ENCODE data around the gene ZNF609. TPM values are rescaled to one million over a fixed set of nuclear protein-coding genes. Genes with fewer than 3 reads are reported as not detected.
A peak's percentile ranks its signal among the peaks of the same experiment; 100 is the strongest.

The ZNF609 gene
- total RNA-seq, 1 donor, result 41.5 TPM

DNA sequence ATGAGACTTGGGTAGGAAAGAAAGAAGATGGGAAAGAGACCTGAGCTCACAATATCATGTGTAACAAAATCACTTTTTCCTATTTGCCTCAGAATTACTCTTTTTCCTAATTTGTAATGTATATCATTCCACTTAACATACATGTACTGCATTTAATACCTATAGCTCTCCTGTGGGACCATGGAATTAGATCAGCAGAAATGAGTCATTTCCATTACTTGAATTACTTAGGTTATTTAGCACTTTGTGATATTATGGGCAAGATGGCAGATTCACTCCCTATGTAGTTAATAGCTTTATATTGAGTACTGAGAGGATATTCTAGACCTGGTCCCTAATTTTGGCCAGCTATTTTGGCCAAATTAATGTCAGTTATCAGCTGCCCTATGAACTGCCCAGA lies 70.5 kb downstream of the ZNF609 start:
- DNase-seq (ENCODE audit: low read depth in 2 of 3, low spot score in 2 of 3), result no peak

DNA sequence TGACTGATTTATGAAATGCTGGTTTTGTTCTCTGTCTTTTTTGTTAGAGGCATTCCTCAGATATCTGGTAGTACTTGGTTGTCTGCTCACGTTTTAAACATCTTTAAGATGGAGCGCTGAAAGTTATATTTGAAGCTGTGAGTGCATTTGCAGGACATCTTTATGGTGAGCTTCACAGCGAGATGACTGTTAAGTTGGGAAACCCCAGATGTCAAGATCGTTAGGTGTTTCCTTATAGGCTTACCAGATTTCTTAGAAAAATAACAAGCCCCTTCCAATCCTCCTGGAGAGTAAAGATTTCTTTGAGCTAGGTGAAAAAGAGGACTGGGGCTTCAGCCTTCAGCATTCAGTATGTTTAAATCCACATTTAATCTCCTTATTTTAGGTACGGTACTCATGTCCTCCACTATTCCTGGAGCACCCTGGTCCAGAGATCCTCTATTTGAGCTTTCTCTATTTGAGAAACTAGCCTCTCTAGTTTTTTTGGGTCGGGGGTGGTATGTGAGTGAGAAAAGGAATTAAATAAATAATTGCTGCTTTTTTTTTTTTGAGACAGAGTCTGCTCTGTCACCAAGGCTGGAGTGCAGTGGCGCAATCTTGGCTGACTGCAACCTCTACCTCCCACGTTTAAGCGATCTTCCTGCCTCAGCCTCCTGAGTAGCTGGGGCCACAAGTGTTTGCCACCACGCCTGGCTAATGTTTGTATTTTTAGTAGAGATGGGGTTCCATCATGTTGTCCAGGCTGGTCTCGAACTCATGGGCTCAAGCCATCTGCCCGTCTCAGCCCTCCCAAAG lies 72.3 kb downstream of the ZNF609 start:
- no peak for DNase-seq (ENCODE audit: low read depth in 2 of 3, low spot score in 2 of 3)

GRCh38 chr15:64535460-64536243 lies 75.3 kb downstream of the ZNF609 start:
- no peak for DNase-seq (ENCODE audit: low read depth in 2 of 3, low spot score in 2 of 3)

GRCh38 chr15:64536244-64536836 lies 76.0 kb downstream of the ZNF609 start:
- peak in 1 of 3 donors; percentile 34 for DNase-seq (ENCODE audit: low read depth in 2 of 3, low spot score in 2 of 3)

DNA sequence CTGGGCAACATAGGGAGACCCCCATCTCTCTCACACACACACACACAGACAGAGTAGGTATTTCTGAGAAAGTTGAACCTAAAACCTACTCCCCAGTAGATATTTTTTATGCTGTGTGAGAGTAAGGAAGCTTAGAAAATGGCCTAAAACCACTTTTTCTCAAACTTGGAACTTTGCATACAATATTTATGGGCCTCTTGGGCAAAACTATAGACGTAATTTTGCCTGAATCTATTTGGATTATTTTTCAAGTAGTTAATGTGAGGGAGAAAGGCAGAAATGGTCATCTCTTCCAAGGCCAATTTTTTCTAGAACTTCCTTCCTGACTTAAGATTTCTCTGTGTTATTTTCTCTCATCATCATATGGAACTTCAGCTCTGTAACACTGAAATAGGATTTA lies 81.7 kb downstream of the ZNF609 start:
- DNase-seq (ENCODE audit: low read depth in 2 of 3, low spot score in 2 of 3), result no peak

- peak in 1 of 3 donors; percentile 31 for DNase-seq (ENCODE audit: low read depth in 2 of 3, low spot score in 2 of 3)
Observed at GRCh38 chr15:64544450-64544849, 84.1 kb downstream of the ZNF609 start.

GRCh38 chr15:64547275-64547674 lies 86.9 kb downstream of the ZNF609 start:
- DNase-seq (ENCODE audit: low read depth in 2 of 3, low spot score in 2 of 3), result no peak

DNA sequence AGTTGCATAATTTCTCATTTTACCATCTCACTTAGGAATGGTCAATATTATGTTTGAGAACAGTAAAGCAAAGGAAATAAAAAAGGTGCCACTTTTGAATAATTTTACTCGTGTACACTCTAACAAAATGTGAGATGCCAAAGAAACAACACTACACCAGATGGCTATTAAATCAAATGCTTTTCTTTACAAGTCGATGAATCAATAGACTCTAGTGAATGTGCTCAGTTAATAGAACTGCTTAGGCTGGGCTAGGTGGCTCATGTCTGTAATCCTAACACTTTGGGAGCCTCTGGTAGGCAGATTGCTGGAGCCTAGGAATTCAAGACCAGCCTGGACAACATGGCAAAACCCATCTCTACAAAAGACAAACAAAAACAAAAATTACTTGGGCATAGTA lies 87.9 kb downstream of the ZNF609 start:
- no peak for DNase-seq (ENCODE audit: low read depth in 2 of 3, low spot score in 2 of 3)

- DNase-seq (ENCODE audit: low read depth in 2 of 3, low spot score in 2 of 3), result no peak
Observed at GRCh38 chr15:64549860-64550259, 89.5 kb downstream of the ZNF609 start.

DNA sequence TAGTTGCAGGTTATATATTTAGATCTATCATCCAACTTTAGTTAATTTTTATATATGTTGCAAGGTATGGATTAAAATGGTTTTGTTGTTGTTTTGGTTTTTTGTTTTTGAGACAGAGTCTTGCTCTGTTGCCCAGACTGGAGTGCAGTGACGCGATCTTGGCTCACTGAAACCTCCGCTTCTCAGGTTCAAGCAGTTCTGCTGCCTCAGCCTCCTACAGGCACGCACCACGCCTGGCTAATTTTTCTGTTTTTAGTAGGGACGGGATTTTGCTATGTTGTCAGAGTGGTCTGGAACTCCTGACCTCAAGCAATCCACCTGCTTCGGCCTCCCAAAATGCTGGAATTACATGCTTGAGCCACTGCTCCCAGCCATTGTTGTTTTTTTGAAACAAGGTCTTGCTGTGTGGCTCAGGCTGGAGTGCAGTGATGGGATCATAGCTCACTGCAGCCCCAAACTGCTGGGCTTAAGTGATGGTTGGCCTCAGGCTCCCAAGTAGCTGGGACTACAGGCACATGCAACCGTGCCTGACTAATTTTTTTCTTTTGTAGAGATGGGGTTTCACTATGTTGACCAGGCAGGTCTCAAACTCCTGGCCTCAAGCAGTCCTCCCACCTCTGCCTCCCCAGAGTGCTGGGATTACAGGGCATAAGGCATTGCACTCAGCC lies 92.0 kb downstream of the ZNF609 start:
- no peak for DNase-seq (ENCODE audit: low read depth in 2 of 3, low spot score in 2 of 3)

- no peak for DNase-seq (ENCODE audit: low read depth in 2 of 3, low spot score in 2 of 3)
Observed at GRCh38 chr15:64558460-64559179, 98.2 kb downstream of the ZNF609 start.

DNA sequence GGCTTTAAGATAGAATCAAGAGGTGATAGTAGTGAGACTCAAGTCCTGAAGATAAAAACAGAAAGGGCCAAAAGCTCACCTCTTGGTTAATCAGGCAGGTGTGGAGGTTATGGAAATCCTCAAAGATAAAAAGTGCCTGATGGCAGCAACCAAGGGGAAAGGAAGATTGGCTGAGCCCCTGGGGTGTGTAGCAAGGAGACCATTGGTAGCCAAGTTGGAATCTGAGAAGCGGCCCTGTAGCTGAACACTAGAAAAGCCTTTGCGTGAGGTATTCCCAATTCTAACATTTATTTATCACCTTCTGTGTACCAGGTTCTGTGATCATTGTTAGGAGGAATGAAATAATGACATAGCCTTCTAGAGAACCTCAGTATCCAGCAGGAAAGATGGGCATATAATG lies 98.9 kb downstream of the ZNF609 start:
- DNase-seq (ENCODE audit: low read depth in 2 of 3, low spot score in 2 of 3), result no peak

DNA sequence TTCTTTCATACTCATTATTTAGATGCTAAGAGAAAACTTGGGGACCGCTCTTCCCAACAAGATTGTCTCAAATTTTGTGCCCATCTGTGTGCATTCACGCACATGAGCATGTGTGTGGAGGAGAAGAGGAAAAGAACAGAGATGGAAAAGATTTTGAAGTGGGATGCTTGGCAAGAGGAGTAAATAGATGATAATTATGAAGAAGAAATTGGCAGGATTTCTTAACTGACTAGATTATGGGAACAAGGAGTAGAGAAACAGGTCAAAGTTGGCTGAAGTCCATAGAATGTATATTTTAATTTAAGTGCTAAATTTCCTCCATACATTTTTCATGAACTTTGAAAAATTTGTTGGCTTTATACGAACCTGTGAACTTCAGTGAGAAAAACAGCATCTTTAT lies 100.1 kb downstream of the ZNF609 start:
- no peak for DNase-seq (ENCODE audit: low read depth in 2 of 3, low spot score in 2 of 3)

- no peak for DNase-seq (ENCODE audit: low read depth in 2 of 3, low spot score in 2 of 3)
Observed at GRCh38 chr15:64560998-64561397, 100.6 kb downstream of the ZNF609 start.

DNA sequence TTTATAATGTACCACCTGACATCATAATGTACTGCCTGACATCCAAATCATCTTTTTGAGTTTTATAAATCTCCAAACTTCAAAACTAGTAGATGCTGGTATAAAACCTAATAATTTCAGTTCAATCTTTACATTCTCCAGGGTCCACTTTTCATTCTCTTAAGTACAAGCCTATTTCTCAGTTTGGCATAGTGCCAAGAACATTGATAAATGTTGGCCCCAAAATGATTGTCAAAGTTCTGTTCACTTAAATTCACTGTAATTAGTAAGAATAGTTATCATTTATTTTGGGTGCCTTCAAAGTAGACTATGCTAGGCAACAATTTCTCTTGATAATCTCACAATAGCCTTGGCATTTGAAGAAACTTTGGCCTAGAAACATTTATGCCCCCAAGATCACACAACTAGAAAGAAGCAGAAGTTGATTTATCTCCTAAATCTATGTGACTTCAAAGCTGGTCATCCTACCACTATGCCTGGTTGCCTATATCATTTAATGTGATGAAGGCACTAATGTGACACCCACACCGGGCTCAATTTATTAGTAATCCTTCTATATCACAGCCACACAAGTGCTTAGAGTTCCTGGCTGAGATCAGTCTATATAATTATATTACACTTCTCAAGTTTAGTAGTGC lies 101.7 kb downstream of the ZNF609 start:
- DNase-seq (ENCODE audit: low read depth in 2 of 3, low spot score in 2 of 3), result peak in 1 of 3 donors; percentile 45

DNA sequence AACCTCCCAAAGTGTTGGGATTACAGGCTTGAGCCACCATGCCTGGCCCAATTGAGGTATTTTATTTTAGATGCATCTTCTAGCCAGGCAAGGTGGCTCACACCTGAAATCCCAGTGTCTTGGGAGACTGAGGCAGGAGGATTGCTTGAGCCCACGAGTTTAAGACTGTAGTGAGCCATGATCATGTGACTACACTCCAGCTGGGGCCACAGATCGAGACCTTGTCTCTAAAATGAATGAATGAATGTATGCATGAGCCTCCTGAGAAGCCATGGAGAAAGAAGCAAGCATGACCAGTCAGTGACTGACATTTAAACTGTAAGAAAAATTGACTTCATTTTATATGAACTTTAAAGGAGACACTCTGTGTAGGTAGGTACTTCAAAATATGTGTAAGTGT lies 105.7 kb downstream of the ZNF609 start:
- DNase-seq (ENCODE audit: low read depth in 2 of 3, low spot score in 2 of 3), result no peak

DNA sequence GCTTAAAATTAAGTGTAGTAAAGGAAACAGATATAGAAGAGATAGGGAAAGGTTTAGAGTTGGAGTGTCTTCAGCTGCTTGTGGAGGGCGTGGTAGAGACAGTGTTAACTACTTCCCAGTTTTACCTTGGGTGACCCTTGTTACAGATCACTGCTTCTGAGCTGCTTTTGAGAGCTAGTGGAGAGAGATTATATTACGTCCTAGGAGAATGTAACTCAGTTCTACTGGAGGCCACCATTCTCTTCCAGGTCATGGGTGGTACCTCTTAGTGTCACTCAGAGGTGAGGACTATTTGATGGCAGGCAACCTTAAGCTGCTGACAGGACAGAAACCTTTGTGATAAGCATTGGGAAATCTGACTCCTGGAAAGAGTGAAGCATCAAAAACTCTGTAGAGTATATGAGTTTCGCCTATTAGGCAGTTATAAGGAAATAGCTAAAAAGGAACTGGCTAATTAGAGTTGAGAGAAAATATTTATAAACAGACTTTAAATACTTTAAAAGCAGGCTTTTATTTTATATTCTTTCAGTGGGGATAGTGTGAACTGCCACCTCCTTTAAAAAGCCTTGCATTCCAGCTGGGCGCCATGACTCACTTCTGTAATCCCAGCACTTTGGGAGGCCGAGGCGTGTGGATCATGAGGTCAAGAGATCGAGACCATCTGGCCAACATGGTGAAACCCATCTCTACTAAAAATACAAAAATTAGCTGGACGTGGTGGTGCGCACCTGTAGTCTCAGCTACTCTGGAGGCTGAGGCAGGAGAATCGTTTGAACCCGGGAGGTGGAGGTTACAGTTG lies 106.5 kb downstream of the ZNF609 start:
- DNase-seq (ENCODE audit: low read depth in 2 of 3, low spot score in 2 of 3), result peak in 1 of 3 donors; percentile 35

DNA sequence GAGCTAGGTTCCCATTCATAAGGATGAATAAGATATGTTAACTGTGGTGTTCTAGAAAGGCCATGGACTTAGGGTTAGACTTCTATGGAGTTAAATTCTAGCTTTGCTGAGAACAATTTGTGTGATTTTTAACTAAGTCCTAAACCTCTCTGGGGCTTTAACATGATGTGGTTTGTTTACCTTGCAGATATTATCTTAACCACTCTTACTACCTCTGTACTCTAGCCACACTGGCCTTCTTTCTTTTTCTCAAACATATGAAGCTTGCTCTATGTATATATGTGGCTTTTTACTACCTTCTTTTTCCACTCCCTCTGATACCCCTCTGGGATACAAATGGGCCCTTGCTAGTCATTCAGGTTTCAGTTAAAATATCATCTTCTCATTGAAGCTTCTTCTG lies 108.4 kb downstream of the ZNF609 start:
- DNase-seq (ENCODE audit: low read depth in 2 of 3, low spot score in 2 of 3), result no peak

DNA sequence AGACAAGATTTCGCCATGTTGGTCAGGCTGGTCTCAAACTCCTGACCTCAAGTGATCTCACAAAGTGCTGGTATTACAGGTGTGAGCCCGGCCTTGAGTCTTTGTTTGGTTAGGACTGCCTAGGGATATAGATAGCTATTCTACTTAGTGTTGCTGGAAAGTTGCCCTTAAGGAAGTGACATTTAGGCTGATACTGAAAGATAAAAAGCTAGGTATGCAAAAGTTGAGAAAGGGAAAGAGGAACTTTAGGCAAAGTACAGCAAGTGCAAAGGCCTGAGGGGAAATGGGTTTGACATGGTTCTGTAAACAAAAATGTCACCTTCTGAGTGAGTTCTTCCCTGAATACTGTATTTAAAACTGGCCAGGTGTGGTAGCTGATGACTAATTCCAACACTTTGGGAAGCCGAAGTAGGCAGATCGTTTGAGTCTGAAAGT lies 111.5 kb downstream of the ZNF609 start:
- DNase-seq (ENCODE audit: low read depth in 2 of 3, low spot score in 2 of 3), result peak in 2 of 3 donors; percentile 76 to 85
